K562 (cell line): ENCODE measurements around the gene WNK2.

Source experiments
- NR3C1 ChIP-seq: sonication (generic); formaldehyde crosslinking; IDR thresholded peaks from 2 replicates; pipeline ENCODE4 v1.8.1; 2022; ENCODE audit warnings: missing genetic modification reagents
- RNF2 ChIP-seq: sonication (generic); IDR thresholded peaks from 2 replicates; pipeline ENCODE4 v1.6.1; 2016

DNA sequence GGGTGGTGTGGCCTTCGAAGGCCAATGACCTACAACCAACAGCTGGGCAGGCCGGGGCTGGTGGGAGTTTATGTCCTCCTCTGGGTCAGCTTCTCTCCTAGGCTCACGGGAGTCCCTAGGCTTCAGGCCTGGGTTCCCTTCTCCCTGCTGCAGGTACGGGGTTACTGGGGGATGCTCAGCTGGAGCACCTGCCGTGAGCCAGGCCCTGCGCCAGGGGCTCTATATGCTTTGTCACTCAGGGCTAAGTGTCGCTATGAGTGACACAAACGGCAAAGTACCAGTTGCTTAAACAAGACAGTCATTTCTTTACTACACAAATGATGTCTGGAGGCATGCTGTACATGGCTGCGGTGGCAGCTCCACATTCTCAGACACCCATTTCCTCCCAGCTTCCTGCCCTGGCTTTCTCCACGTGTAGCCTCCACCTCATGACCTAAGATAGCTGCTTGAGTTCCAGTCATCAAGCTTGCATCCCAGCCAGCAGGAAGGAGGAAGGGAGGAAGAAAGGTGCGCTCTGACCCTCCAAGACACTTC, 27.4 kb upstream of the WNK2 start:
- no peak for TF ChIP-seq NR3C1 (CRISPR knock-in tag)
- no peak for TF ChIP-seq RNF2
